Stimulated activated CD8-positive, alpha-beta memory T cell treated with anti-CD3 and anti-CD28 coated beads, Interleukin-2, amount 100 ng/mL, for 48 hours (primary cell): ENCODE measurements around the gene ATXN2L.
A peak's percentile ranks its signal among the peaks of the same experiment; 100 is the strongest.
"Not testable (repeated sequence)": the region's sequence is repeated elsewhere in the genome, so short reads cannot be mapped to it uniquely, and the experiment has no call there.

Experiments
- DNase-seq, 2 donors: peaks; one replicate each; pipeline ENCODE4 v3.0.0-alpha.2; 2020; ENCODE audit warnings: low read depth in 2 of 2

Gene ATXN2L, protein sequence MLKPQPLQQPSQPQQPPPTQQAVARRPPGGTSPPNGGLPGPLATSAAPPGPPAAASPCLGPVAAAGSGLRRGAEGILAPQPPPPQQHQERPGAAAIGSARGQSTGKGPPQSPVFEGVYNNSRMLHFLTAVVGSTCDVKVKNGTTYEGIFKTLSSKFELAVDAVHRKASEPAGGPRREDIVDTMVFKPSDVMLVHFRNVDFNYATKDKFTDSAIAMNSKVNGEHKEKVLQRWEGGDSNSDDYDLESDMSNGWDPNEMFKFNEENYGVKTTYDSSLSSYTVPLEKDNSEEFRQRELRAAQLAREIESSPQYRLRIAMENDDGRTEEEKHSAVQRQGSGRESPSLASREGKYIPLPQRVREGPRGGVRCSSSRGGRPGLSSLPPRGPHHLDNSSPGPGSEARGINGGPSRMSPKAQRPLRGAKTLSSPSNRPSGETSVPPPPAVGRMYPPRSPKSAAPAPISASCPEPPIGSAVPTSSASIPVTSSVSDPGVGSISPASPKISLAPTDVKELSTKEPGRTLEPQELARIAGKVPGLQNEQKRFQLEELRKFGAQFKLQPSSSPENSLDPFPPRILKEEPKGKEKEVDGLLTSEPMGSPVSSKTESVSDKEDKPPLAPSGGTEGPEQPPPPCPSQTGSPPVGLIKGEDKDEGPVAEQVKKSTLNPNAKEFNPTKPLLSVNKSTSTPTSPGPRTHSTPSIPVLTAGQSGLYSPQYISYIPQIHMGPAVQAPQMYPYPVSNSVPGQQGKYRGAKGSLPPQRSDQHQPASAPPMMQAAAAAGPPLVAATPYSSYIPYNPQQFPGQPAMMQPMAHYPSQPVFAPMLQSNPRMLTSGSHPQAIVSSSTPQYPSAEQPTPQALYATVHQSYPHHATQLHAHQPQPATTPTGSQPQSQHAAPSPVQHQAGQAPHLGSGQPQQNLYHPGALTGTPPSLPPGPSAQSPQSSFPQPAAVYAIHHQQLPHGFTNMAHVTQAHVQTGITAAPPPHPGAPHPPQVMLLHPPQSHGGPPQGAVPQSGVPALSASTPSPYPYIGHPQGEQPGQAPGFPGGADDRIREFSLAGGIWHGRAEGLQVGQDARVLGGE

DNA sequence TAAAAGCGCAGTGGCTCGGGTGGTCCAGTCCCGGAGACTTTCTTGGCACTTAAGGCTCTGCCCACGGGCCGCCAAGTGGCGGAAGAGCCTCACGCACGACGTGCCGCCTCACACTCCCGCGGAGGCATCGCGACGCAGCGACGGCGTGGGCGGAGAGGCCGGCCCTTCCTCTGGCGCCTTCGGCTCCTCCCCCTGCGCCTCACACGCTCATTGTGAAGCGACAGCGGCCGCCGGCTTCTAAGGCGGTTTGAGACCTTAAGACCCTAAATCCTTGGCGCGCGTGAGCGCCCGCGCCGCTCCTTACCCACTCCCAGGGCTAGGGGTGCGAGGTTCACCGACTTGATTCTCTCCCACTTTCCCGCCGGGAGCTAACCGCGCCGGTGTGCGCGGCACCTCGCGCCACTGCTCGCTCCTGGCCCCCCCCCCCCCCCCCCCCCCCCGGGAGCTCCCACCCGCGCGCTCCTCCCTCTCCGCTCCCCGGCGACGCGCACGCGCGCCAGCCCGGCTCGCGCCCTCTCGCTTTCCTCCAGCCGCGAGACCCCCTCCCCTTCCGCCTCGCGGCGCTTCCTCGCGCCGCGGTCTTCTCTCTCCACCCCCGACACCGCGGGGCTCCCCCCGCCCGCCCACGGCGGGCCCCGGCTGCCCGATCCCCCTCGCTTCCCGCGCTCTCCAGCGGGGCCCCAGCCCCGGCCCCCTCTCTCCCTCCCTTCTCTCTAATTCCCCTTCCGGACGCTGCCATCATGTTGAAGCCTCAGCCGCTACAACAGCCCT lies at the start of gene ATXN2L:
Gene ATXN2L, plus strand, starts transcription at position 480 of the 771 bp plus-strand sequence. Its CDS starts 261 bp downstream, at position 741.
- peak; percentile 92 to 96 for DNase-seq

DNA sequence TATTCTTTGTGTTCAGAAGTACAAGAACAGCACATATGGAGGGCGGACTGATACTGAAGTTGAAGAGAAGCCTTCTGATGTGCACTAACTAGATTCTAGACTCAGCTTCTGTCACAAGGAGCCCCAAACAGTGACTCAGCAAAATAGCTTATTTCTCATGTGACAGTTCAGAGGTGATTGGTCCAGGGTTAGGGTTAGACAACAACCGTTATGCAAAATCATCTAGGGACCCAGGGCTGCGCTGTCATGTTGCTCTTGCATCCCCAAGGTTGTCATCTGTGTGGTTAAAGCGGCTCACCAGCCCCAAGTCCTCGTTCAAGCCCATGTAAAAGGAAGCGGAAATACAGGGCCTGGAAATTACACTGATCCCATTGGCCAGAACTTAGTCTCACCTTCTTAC lies 41.1 kb upstream of the ATXN2L start:
- not testable (repeated sequence) for DNase-seq

DNA sequence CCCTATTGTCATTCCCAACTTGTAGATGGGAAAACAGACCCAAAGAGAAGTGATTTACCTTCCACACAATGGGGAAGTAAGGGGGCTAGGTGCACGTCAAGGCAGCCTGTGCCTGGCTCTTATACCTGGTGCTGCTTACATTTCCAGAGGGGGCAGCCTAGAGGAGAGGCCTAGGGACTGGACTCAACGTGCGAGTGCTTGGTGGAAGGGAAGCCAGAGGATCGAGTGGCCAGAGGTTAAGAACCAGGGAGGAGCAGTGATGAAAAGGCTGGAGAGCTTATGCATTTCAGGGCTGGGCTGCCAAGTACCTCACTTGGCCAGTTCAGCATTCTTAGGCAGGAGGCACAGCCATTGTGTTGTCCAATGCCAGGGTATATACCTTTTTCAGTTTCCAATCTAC lies 40.4 kb upstream of the ATXN2L start:
- not testable (repeated sequence) for DNase-seq

DNA sequence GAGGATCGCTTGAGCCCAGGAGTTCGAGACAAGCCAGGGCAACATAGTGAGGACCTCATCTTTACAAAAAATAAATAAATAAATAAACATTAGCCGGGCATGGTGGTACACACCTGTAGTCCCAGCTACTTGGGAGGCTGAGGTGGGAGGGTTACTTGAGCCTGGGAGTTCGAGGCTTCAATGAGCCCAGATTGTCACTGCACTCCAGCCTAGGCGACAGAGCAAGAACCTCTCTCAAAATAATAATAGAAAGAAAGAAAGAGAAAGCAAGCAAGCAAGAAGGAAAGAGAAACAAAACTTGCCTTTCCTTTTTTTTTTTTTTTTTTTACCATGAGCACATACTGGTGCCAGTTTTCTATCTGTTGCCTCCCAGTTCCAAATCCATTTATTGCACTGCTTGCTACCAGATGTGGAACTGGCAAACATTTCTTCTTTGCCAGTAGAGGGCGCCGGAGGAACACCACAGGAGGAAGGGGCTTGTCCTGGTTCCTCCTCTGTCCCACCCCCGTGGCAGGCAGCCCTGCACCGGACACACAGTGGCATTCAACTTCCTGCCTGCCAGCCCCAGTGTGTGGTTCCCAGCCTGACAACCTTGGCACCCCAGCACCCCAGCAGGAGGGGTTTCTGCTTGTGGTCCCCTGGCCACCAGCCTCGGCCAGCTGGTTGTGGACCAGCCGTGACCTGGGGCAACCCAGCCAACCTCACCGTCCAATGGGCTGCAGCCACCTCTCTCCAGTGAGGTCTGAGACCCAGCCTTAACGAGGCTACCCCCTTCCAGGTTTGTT lies 20.4 kb upstream of the ATXN2L start:
- DNase-seq, result peak; percentile 33 to 44

DNA sequence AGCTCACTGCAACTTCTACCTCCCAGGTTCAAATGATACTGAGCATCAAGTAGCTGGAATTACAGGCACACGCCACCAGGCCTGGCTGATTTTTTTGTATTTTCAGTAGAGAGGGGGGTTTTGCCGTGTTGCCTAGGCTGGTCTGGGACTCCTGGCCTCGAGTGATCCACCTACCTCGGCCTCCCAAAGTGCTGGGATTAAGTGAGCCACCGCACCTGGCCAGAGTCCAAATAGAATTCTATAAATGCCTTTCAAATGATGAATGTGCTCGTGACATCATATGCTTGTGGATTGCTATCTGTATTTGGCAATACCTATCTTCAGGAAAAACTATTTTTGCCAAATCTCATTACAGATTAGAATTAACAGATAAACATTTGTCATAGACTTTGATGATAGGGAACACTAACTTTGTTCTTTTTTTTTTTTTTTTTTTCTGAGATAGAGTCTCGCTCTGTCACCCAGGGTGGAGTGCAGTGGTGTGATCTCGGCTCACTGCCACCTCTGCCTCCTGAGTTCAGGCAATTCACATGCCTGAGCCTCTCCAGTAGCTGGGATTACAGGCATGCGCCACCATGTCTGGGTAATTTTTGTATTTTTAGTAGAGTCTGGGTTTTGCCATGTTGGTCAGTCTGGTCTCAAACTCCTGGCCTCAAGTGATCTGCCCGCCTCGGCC lies 15.2 kb upstream of the ATXN2L start:
- DNase-seq, result not testable (repeated sequence)

DNA sequence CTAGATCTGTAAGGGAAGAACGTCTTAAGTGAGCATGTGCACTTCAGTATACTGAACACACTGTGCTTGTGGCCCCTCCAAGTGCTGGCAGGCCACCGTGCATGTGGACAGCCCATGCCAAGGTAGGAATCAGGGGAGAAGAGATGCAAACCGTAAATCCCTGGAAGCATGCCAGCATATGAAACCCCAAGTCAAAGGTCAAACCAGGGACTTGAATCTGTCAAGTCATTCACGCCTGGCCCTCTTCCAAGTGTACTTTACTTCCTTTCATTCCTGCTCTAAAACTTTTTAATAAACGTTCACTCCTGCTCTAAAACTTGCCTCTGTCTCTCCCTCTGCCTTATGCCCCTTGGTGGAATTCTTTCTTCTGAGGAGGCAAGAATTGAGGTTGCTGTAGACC lies 2.8 kb upstream of the ATXN2L start:
- no peak for DNase-seq

DNA sequence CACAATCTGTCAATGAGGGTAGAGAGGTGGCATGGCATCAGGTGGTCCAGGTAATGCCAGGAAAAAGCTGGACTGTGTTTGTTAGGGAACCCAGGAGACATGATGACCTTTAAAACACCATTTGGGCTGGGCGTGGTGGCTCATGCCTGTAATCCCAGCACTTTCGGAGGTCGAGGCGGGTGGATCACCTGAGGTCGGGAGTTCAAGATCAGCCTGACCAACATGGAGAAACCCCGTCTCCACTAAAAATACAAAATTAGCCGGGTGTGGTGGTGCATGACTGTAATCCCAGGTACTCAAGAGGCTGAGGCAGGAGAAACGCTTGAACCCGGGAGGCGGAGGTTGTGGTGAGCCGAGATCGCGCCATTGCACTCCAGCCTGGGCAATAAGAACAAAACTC lies 2.3 kb upstream of the ATXN2L start:
- not testable (repeated sequence) for DNase-seq

DNA sequence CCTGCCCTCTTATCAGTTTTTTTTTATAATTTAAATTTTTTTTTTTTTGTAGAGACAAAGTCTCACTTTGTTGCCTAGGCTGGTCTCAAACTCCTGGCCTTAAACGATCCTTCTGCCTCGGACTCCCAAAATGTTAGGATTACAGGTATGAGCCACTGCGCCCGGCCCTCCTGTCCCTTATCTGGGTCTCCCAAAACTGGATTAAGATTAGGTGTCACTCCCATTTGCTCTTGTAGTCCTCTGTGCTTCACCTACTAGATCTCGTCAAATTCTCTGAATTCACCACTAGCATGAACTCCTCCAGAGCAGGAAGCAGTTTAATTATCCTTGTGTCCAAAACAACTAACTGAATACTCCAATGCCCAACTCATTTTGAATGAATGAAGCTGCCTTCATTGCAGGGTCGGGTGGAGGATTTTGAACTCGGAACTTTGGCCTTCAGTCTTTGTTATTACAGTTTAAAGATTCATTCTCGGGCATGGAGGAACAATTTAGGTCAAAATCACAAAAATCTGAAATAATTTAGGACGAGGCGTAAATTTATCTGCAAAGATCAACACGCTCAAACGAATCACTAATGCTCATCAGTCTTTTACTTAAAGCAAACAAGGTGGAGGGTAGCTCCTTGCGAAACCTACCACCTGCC lies 802 bp upstream of the ATXN2L start:
- DNase-seq, result no peak

DNA sequence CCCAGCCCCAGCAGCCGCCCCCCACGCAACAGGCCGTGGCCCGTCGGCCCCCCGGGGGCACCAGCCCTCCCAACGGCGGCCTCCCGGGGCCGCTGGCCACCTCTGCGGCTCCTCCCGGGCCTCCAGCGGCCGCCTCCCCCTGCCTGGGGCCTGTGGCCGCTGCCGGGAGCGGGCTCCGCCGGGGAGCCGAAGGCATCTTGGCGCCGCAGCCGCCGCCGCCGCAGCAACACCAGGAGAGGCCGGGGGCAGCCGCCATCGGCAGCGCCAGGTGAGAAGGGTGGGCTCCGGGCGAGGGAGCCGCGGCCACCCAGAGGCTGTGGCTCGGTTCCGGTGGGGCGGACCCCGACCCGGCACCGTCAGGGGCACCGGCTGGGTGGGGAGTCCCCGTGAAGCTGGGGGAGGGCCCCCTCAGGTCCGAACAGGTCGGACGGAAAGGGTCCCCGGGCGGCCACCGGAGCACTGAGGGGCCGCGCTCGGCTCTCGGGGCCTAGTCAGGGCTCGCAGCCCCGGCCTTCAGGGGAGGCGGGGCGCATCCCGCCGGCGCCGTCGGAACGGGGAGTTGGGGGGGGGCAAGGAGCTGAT lies 583 bp downstream of the ATXN2L start:
- DNase-seq, result no peak

DNA sequence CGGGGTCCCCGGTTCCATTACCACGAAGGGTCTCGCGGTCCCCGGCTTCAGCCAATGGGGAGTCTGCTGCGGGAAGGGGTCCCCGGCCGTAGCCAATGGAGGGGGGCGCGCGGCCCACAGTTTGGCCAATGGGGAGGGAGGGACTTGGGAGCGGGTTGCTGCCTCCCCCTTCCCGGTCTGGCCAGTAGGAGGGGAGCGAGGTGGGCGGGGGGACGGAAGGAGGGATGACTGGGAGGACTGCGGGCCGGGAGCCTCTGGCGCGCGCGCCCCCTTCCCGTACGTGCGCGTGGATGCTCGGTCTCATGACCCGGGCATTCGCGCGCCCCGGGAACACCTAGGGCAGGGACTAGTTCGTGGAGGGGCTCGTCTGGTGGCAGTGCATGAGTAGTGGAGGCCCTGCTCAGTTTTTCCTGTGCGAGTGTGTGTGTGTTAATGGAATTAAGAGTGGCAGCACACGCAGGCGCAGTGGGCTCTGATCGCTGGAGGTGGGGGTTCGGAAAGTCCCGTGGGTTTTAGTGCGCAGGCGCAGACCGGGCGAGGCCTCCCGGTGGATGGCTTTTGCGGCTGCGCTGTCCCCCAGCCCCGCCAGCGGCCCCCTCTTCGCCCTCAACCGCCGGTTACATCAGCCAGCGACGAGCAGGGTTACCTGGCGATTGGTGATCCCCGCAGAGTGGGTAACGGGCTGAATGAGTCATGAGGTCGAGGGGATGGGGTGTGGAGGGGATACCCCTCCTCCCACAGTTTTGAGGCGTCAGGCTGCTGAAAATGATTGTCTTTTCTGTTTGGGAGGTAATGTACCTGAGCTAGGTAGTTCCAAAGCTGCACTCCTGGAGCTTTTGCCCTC lies 1.3 kb downstream of the ATXN2L start:
- DNase-seq, result peak; percentile 95 to 96

DNA sequence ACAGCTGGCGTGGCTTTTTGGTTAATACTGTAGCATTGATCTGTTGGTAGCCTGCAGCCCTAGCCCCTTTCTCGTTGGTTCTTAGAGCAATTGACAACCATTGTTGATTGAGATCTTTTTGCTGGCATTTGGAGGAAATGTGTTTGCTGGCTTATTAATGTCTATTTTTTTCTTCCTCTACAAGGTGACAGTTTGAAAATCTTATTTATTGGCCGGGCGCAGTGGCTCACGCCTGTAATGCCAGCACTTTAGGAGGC lies 1.8 kb downstream of the ATXN2L start:
- DNase-seq, result no peak

DNA sequence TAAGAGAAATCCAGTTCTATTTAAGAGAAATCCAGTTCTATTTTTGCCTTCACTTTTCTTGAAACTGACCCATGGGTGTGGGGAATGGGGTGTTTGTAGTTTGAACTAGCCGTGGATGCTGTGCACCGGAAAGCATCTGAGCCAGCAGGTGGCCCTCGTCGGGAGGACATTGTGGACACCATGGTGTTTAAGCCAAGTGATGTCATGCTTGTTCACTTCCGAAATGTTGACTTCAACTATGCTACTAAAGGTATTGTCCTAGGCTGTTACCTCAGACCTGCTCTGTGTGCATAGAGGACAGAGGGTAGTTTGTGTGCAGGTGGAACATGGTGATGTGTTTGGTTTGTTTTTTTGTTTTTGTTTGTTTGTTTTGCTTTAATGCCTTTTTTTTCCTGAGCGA lies 3.3 kb downstream of the ATXN2L start:
- DNase-seq, result no peak

DNA sequence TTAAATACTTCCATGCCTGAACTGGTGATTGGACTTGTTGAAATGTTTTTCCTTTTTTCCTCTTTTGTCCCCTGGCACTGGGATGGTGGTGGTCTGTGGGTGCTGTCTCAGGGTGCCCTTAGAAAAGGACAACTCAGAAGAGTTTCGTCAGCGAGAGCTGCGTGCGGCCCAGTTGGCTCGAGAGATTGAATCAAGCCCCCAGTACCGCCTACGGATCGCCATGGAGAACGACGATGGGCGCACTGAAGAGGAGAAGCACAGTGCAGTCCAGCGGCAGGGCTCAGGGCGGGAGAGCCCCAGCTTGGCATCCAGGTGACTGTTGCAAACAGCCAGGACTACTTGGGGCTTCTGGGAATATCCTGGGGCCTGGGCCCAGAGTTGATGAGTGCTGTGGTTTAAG lies 6.9 kb downstream of the ATXN2L start:
- DNase-seq, result no peak

DNA sequence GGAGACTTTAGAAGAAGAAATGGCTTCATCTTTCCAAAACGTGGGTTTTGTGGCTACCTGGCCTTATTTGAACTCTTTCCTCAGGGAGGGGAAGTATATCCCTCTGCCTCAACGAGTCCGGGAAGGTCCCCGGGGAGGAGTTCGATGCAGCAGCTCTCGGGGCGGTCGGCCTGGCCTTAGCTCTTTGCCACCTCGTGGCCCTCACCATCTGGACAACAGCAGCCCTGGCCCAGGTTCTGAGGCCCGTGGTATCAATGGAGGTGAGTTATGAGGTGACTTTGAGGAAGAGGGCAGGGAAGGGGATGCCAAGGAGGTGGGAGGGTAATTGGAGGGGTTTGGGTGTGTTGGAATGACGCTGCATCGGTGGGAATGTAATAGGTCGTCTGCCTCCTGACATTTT lies 7.7 kb downstream of the ATXN2L start:
- no peak for DNase-seq

DNA sequence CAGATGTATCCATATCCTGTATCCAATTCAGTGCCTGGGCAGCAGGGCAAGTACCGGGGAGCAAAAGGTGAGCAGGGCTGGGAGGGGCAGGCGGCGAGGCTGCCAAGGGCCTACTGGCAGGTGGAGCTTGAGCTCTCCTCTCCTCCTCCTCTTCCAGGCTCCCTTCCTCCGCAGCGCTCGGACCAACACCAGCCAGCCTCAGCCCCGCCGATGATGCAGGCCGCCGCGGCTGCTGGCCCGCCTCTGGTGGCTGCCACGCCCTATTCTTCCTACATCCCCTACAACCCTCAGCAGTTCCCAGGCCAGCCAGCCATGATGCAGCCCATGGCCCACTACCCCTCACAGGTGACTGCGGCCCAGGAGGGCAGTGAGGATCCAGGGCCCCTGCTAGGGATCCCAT lies 11.6 kb downstream of the ATXN2L start:
- no peak for DNase-seq

DNA sequence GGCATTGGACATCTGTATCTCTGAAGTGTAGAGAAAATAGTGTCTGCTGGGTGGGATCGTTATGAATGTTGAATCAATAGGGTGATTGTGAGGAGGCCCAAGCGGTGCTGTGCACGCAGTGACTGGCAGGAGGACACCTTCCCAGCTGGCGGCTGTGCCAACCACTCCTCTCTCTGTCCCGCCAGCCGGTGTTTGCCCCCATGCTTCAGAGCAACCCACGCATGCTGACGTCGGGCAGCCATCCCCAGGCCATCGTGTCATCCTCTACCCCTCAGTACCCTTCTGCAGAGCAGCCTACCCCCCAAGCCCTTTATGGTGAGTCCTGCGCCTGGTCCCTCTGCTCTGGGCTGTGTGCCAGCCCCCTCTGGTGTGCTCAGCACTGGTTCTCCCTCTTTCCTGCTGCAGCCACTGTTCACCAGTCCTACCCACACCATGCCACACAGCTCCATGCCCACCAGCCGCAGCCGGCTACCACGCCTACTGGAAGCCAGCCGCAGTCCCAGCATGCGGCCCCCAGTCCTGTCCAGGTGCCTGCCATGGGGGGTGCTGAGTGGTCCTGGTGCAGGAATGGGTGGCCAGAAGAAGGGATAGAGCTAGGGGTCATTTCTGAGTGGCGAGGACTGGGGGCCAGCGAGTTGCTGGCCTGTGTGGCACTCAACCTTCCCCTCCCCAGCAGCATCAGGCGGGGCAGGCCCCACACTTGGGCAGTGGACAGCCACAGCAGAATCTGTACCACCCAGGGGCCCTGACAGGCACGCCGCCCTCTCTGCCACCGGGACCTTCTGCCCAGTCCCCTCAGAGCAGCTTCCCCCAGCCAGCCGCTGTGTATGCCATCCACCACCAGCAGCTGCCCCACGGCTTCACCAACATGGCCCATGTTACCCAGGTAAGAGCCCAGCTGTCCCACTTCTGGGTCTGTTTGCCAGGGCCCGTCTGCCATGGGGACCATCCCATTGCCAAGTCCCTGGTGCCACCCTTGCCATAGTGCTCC lies 12.4 kb downstream of the ATXN2L start:
- no peak for DNase-seq
